Panc1 (cell line): ENCODE measurements around the gene AKR1B1. TPM values are rescaled to one million over a fixed set of nuclear protein-coding genes. Genes with fewer than 3 reads are reported as not detected.

Experiments
- ATAC-seq: fragments of 200-7000 bp; cut with Tn5 transposase; 2 replicates; pipeline ENCODE4 v1.9.1; 2020; ENCODE audit warnings: mild to moderate bottlenecking, moderate library complexity
- BruUV-seq: library from RNA; stranded (reverse); fragments of 400-500 nt; replicated peaks from 2 replicates; lab custom pipeline; 2021; lab: Mats Ljungman, UMichigan
- CTCF ChIA-PET: fragments of 300-600 bp; sonication (Branson Sonifier 250); formaldehyde crosslinking; loops from one replicate; lab custom pipeline; 2022; ENCODE audit warnings: antibody characterized with exemption; lab: Charles Lee
- POLR2A ChIA-PET: fragments of 300-600 bp; sonication (Branson Sonifier 250); formaldehyde crosslinking; loops from one replicate; lab custom pipeline; 2022; ENCODE audit warnings: antibody characterized with exemption; lab: Charles Lee
- DNase-seq: peaks from one replicate; pipeline ENCODE4 v3.0.0-alpha.2; 2010; ENCODE audit warnings: low read depth, low spot score
- H3K27ac ChIP-seq: 2 replicates; pipeline ENCODE4 v1.5.1; 2011; ENCODE audit warnings: mild to moderate bottlenecking, low read length, inconsistent platforms
- H3K27me3 ChIP-seq: fragments of 200-500 bp; sonication (Bioruptor generic); 2 replicates; pipeline ENCODE4 v1.6.0; 2014; ENCODE audit warnings: low read length, inconsistent platforms; ENCODE audit not compliant: control insufficient read depth, insufficient read depth
- H3K36me3 ChIP-seq: fragments of 200-500 bp; sonication (Bioruptor generic); 2 replicates; pipeline ENCODE4 v1.5.1; 2014; ENCODE audit warnings: inconsistent platforms, mild to moderate bottlenecking, low read length, moderate library complexity; ENCODE audit not compliant: control insufficient read depth, insufficient read depth
- H3K4me1 ChIP-seq: 2 replicates; pipeline ENCODE4 v1.5.1; 2011; ENCODE audit warnings: inconsistent platforms, mild to moderate bottlenecking, low read length, moderate library complexity; ENCODE audit not compliant: control insufficient read depth, insufficient read depth
- H3K4me3 ChIP-seq, 2 experiments: 2 replicates each; pipeline ENCODE4 v1.5.1; 2011 to 2012; ENCODE audit warnings: low read depth in 2 of 2, low read length in 2 of 2, mild to moderate bottlenecking in 2 of 2, inconsistent platforms in 1 of 2, moderate library complexity in 1 of 2
- H3K9me3 ChIP-seq: fragments of 200-500 bp; sonication (Bioruptor generic); 2 replicates; pipeline ENCODE4 v1.5.1; 2014; ENCODE audit warnings: low read depth, mild to moderate bottlenecking, inconsistent platforms, low read length, moderate library complexity; ENCODE audit not compliant: control insufficient read depth, insufficient read depth
- CTCF ChIP-seq: fragments of 450-650 bp; IDR thresholded peaks from 2 replicates; pipeline ENCODE4 v1.5.1; 2017; ENCODE audit warnings: mild to moderate bottlenecking
- POLR2AphosphoS5 ChIP-seq: IDR thresholded peaks from 2 replicates; pipeline ENCODE4 v1.6.1; 2012; ENCODE audit warnings: mild to moderate bottlenecking, low read depth, low read length, moderate library complexity
- REST ChIP-seq, 2 experiments: IDR thresholded peaks; 2 replicates each; pipeline ENCODE4 v1.6.1; 2011 to 2012; ENCODE audit warnings: low read depth in 2 of 2, control low read depth in 1 of 2, low read length in 1 of 2, mild to moderate bottlenecking in 1 of 2, moderate library complexity in 1 of 2; ENCODE audit not compliant: insufficient read depth in 1 of 2
- SIN3A ChIP-seq: IDR thresholded peaks from 2 replicates; pipeline ENCODE4 v1.6.1; 2012; ENCODE audit warnings: low read depth, mild to moderate bottlenecking, low read length, moderate library complexity, borderline replicate concordance; ENCODE audit not compliant: insufficient read depth
- TCF7L2 ChIP-seq: IDR thresholded peaks from 2 replicates; pipeline ENCODE4 v1.6.1; 2011; ENCODE audit warnings: mild to moderate bottlenecking, low read depth, low read length, inconsistent platforms
- in situ Hi-C: cut with HindIII; loops from 2 replicates; pipeline ENCODE4 v1.10.0; 2016; ENCODE audit warnings: low sequenced_read_pairs, low pct_unique_long_range_greater_than_20kb
- intact Hi-C: fragments of 100-400 bp; cut with micrococcal nuclease; formaldehyde crosslinking; loops from one replicate; pipeline ENCODE4 v1.10.0; 2022; ENCODE audit not compliant: unreplicated experiment
- total RNA-seq: library from RNA; stranded (reverse); gene quantifications from one replicate; pipeline ENCODE4 v1.2.1, GENCODE V29; 2021; ENCODE audit not compliant: unreplicated experiment

AKR1B1 gene
- total RNA-seq, 1 experiment from 2014 or later = 83.2 TPM

GRCh38 chr7:134481167-134481566 lies 22.3 kb upstream of the AKR1B1 start:
- TF ChIP-seq TCF7L2 (no peak), SIN3A (no peak), REST (IDR thresholded peaks at IDR 0.05; ENCODE audit: insufficient read depth in 1 of 2, low read depth in 2 of 2, low read length in 1 of 2) (no peak), CTCF (no peak), POLR2AphosphoS5 (no peak)
- no TSS peak for BruUV-seq

GRCh38 chr7:134480730-134481129 lies 21.8 kb upstream of the AKR1B1 start:
- no TSS peak for BruUV-seq
- ChIA-PET POLR2A (interaction anchor here (0.9 kb wide), 1 partner anchor 82 kb away, joined by 3 read pairs; no protein-coding TSS in a partner anchor), CTCF (interaction anchor here (0.7 kb wide), 1 partner anchor 23 kb away, joined by 3 read pairs; no protein-coding TSS in a partner anchor)
- Histone ChIP-seq H3K36me3 (no peaks in the 10 kb centered on the region), H3K27ac (peak overlapping the region; percentile 24; the same call in 1 of the 2 replicates), H3K27me3 (no peaks in the 10 kb centered on the region), H3K9me3 (no peaks in the 10 kb centered on the region), H3K4me3 (no peak overlapping the region), H3K4me1 (peaks cover 3% of the 10 kb centered on the region; the same call in 1 of the 2 replicates)
- peak; percentile 43 for DNase-seq
- in situ Hi-C loops = no loop called here
- TF ChIP-seq SIN3A (no peak), TCF7L2 (no peak), REST (IDR thresholded peaks at IDR 0.05; ENCODE audit: insufficient read depth in 1 of 2, low read depth in 2 of 2, low read length in 1 of 2) (no peak), CTCF (no peak), POLR2AphosphoS5 (no peak)
- peak; percentile 97 for ATAC-seq
- intact Hi-C loops = no loop called here

More at GRCh38 chr7:134481167-134481566, 22.3 kb upstream of the AKR1B1 start:
- intact Hi-C loops = no loop called here
- peaks cover 3% of the 10 kb centered on the region; the same call in 1 of the 2 replicates for H3K4me1 ChIP-seq
- no peaks in the 10 kb centered on the region for H3K27me3 ChIP-seq
- POLR2A ChIA-PET = no interaction called here
- no peak overlapping the region for H3K27ac ChIP-seq
- in situ Hi-C loops = no loop called here
- H3K9me3 ChIP-seq = no peaks in the 10 kb centered on the region
- H3K4me3 ChIP-seq = no peak overlapping the region
- no peaks in the 10 kb centered on the region for H3K36me3 ChIP-seq
- ATAC-seq = no peak
- CTCF ChIA-PET = interaction anchor here (0.7 kb wide), 1 partner anchor 23 kb away, joined by 3 read pairs; no protein-coding TSS in a partner anchor
- no peak for DNase-seq
